H1 (cell line): Measurements from ENCODE around the gene FHAD1. TPM values are rescaled to one million over a fixed set of nuclear protein-coding genes. Genes with fewer than 3 reads are reported as not detected.

Experiments used
- CTCF ChIA-PET: fragments of 300-600 bp; sonication (Branson Sonifier 250); formaldehyde crosslinking; loops from one replicate; lab custom pipeline; 2021; ENCODE audit not compliant: partially characterized antibody; lab: Charles Lee
- POLR2A ChIA-PET: fragments of 300-600 bp; sonication (Branson Sonifier 250); formaldehyde crosslinking; loops from one replicate; lab custom pipeline; 2021; ENCODE audit warnings: inconsistent platforms; ENCODE audit not compliant: partially characterized antibody; lab: Charles Lee
- DNase-seq, 2 experiments: peaks; one replicate each; pipeline versions ENCODE4 v3.0.0 to v3.0.0-alpha.2; 2010 to 2022; ENCODE audit warnings: low spot score in 2 of 2, low read depth in 1 of 2, mixed read lengths in 1 of 2
- FAIRE-seq: peaks from 2 replicates; lab custom pipeline; 2011; peaks lifted over from hg19 to GRCh38; lab: Jason Lieb, UNC
- H2AFZ ChIP-seq: 2 replicates; pipeline ENCODE4 v1.8.1; 2012; ENCODE audit warnings: low read length, inconsistent platforms
- H2AK5ac ChIP-seq: 2 replicates; pipeline ENCODE4 v1.6.1; 2013; ENCODE audit warnings: low read depth, low read length
- H2BK120ac ChIP-seq: replicated peaks from 2 replicates; pipeline ENCODE3; 2013; ENCODE audit warnings: low read depth, low read length, inconsistent platforms
- H2BK12ac ChIP-seq: 2 replicates; pipeline ENCODE4 v1.6.1; 2013; ENCODE audit warnings: low read depth, low read length
- H2BK15ac ChIP-seq: 2 replicates; pipeline ENCODE4 v1.6.1; 2013; ENCODE audit warnings: low read length
- H2BK20ac ChIP-seq: 2 replicates; pipeline ENCODE4 v1.6.1; 2013; ENCODE audit warnings: low read length
- H2BK5ac ChIP-seq: 2 replicates; pipeline ENCODE4 v1.6.1; 2013; ENCODE audit warnings: low read depth, low read length
- H3K14ac ChIP-seq: 2 replicates; pipeline ENCODE4 v1.6.1; 2013; ENCODE audit warnings: inconsistent platforms; ENCODE audit not compliant: insufficient read length
- H3K18ac ChIP-seq: 2 replicates; pipeline ENCODE4 v1.6.1; 2013; ENCODE audit warnings: low read length; ENCODE audit errors: extremely low read depth
- H3K23ac ChIP-seq: 2 replicates; pipeline ENCODE4 v1.6.1; 2013; ENCODE audit warnings: inconsistent platforms; ENCODE audit not compliant: insufficient read length
- H3K23me2 ChIP-seq: 2 replicates; pipeline ENCODE4 v1.6.1; 2013; ENCODE audit warnings: low read depth, low read length
- H3K27ac ChIP-seq: 2 replicates; pipeline ENCODE4 v1.6.1; 2011; ENCODE audit warnings: low read depth, low read length, inconsistent platforms
- H3K27me3 ChIP-seq, 4 experiments: replicated peaks in 1 of 4; 1 replicate in 1 of 4; 2 replicates in 3 of 4; pipeline versions ENCODE4 v1.6.1 to v1.8.1; 2011 to 2013; ENCODE audit warnings: low read length in 3 of 4, mild to moderate bottlenecking in 3 of 4, inconsistent platforms in 2 of 4, mixed read lengths in 2 of 4, moderate library complexity in 1 of 4; ENCODE audit not compliant: control insufficient read depth in 3 of 4, insufficient read depth in 3 of 4; ENCODE audit errors: extremely low read depth in 1 of 4
- H3K36me3 ChIP-seq, 4 experiments: 2 replicates each; pipeline versions ENCODE4 v1.6.1 to v1.8.1; 2011 to 2013; ENCODE audit warnings: mild to moderate bottlenecking in 4 of 4, low read length in 3 of 4, moderate library complexity in 2 of 4, control low read depth in 1 of 4, inconsistent platforms in 1 of 4; ENCODE audit not compliant: insufficient read depth in 4 of 4, control insufficient read depth in 2 of 4
- H3K4ac ChIP-seq: replicated peaks from 2 replicates; pipeline ENCODE3; 2013; ENCODE audit warnings: low read length, low read depth, mixed read lengths, inconsistent platforms; ENCODE audit not compliant: insufficient read length
- H3K4me1 ChIP-seq, 4 experiments: replicated peaks in 1 of 4; 1 replicate in 1 of 4; 2 replicates in 3 of 4; pipeline versions ENCODE4 v1.6.1 to v1.8.1; 2011 to 2013; ENCODE audit warnings: low read length in 3 of 4, inconsistent platforms in 2 of 4, mixed read lengths in 1 of 4; ENCODE audit not compliant: insufficient read depth in 4 of 4, control insufficient read depth in 3 of 4
- H3K4me2 ChIP-seq, 2 experiments: 2 replicates each; pipeline versions ENCODE4 v1.6.1 to v1.8.1; 2011 to 2013; ENCODE audit warnings: low read depth in 2 of 2, low read length in 2 of 2, control low read depth in 1 of 2, inconsistent platforms in 1 of 2, mild to moderate bottlenecking in 1 of 2; ENCODE audit not compliant: insufficient read depth in 1 of 2
- H3K4me3 ChIP-seq, 4 experiments: fragments of 200-600, 300-600 bp in 1 of 4; sonication (generic), shearing (Covaris generic), sonication (Bioruptor Twin) in 1 of 4; 2 replicates each; pipeline versions ENCODE4 v1.5.1 to v1.8.1; 2011 to 2016; ENCODE audit warnings: low read length in 4 of 4, low read depth in 3 of 4, control low read depth in 2 of 4, inconsistent platforms in 2 of 4, mild to moderate bottlenecking in 2 of 4, mixed read lengths in 1 of 4, moderate library complexity in 1 of 4; ENCODE audit not compliant: insufficient read depth in 2 of 4; ENCODE audit errors: extremely low read depth in 1 of 4
- H3K56ac ChIP-seq: replicated peaks from 2 replicates; pipeline ENCODE3; 2013; ENCODE audit warnings: low read depth, mild to moderate bottlenecking, mixed read lengths, low read length, inconsistent platforms; ENCODE audit not compliant: insufficient read length
- H3K79me1 ChIP-seq: 2 replicates; pipeline ENCODE4 v1.6.1; 2013; ENCODE audit warnings: low read depth, low read length, control low read depth
- H3K79me2 ChIP-seq, 2 experiments: 2 replicates each; pipeline versions ENCODE4 v1.6.1 to v1.8.1; 2012 to 2013; ENCODE audit warnings: low read length in 2 of 2, mild to moderate bottlenecking in 2 of 2, inconsistent platforms in 1 of 2; ENCODE audit not compliant: insufficient read depth in 2 of 2, control insufficient read depth in 1 of 2
- H3K9ac ChIP-seq, 4 experiments: replicated peaks in 1 of 4; 1 replicate in 1 of 4; 2 replicates in 3 of 4; pipeline versions ENCODE4 v1.6.1 to v1.8.1; 2011 to 2013; ENCODE audit warnings: low read depth in 3 of 4, low read length in 3 of 4, control low read depth in 2 of 4, mild to moderate bottlenecking in 2 of 4, moderate library complexity in 2 of 4, inconsistent platforms in 1 of 4; ENCODE audit errors: extremely low read depth in 1 of 4
- H3K9me3 ChIP-seq, 2 experiments: 2 replicates each; pipeline versions ENCODE4 v1.6.1 to v1.8.1; 2012 to 2013; ENCODE audit warnings: mild to moderate bottlenecking in 2 of 2, moderate library complexity in 2 of 2, control low read depth in 1 of 2, inconsistent platforms in 1 of 2, low read depth in 1 of 2, low read length in 1 of 2, mixed read lengths in 1 of 2; ENCODE audit not compliant: insufficient read depth in 2 of 2
- H4K20me1 ChIP-seq, 2 experiments: replicated peaks in 1 of 2; 2 replicates each; pipeline versions ENCODE3 to v1.8.1; 2011 to 2013; ENCODE audit warnings: inconsistent platforms in 2 of 2, low read length in 2 of 2, mild to moderate bottlenecking in 1 of 2; ENCODE audit not compliant: insufficient read depth in 2 of 2, control insufficient read depth in 1 of 2
- H4K5ac ChIP-seq: 2 replicates; pipeline ENCODE4 v1.6.1; 2013; ENCODE audit warnings: low read length, low read depth, mixed read lengths, inconsistent platforms; ENCODE audit not compliant: insufficient read length
- H4K8ac ChIP-seq: 2 replicates; pipeline ENCODE4 v1.8.0; 2013; ENCODE audit warnings: mild to moderate bottlenecking, moderate library complexity, low read length, inconsistent platforms; ENCODE audit not compliant: insufficient read depth; ENCODE audit errors: extremely low read depth
- H4K91ac ChIP-seq: replicated peaks from 2 replicates; pipeline ENCODE3; 2013; ENCODE audit warnings: low read length, mixed read lengths, inconsistent platforms; ENCODE audit not compliant: insufficient read length
- CBX5 ChIP-seq: fragments of 300-800, 300-1000 bp; sonication (generic); IDR thresholded peaks from 2 replicates; pipeline ENCODE4 v1.7.1; 2016; ENCODE audit warnings: antibody characterized with exemption, low read length, low read depth
- CBX8 ChIP-seq: fragments of 300-800, 300-1000 bp; sonication (generic); IDR thresholded peaks from 2 replicates; pipeline ENCODE4 v1.7.1; 2016; ENCODE audit warnings: low read depth, low read length, borderline replicate concordance
- HDAC6 ChIP-seq: IDR thresholded peaks from one replicate; pipeline ENCODE4 v1.7.1; 2012; ENCODE audit warnings: low read depth, mild to moderate bottlenecking, inconsistent platforms, low read length, moderate library complexity
- SP1 ChIP-seq: IDR thresholded peaks from 2 replicates; pipeline ENCODE4 v1.6.1; 2011; ENCODE audit warnings: low read depth, low read length
- TCF12 ChIP-seq: IDR thresholded peaks from 2 replicates; pipeline ENCODE4 v1.6.1; 2011; ENCODE audit warnings: low read depth, mild to moderate bottlenecking, low read length
- ZNF274 ChIP-seq: IDR thresholded peaks from 2 replicates; pipeline ENCODE4 v1.7.0; 2012; ENCODE audit warnings: low read length, borderline replicate concordance; ENCODE audit errors: extremely low read depth
- WGBS, 2 experiments: shearing (Covaris generic) in 1 of 2; methylation state at CpG; one replicate each; pipeline versions ENCODE4 v1.1.6 to v1.1.7; 2013 to 2015; ENCODE audit warnings: low lambda C conversion rate in 2 of 2, mixed read lengths in 2 of 2, inconsistent platforms in 1 of 2, low coverage in 1 of 2, missing lambda C conversion rate in 1 of 2; ENCODE audit not compliant: insufficient replicate concordance in 2 of 2, insufficient coverage in 1 of 2, insufficient read length in 1 of 2; ENCODE audit errors: extremely low coverage in 1 of 2, missing lambda C conversion rate in 1 of 2; 5-methylcytosine and 5-hydroxymethylcytosine counted together
- polyA plus RNA-seq, 7 experiments: library from polyadenylated mRNA; depleted of rRNA in 3 of 7; stranded (reverse) in 5 of 7; unstranded in 2 of 7; fragments of >200 nt in 5 of 7; fragments of 200-250 nt in 2 of 7; gene quantifications; 1 replicate in 5 of 7; 2 replicates in 1 of 7; 4 replicates in 1 of 7; pipeline versions ENCODE4 v1.2.1 to v1.2.3, GENCODE V29; 2011 to 2013; ENCODE audit warnings: missing spikeins in 2 of 7, mixed read lengths in 2 of 7
- total RNA-seq: library from RNA; stranded (reverse); fragmentation: NEBNext Ultra II Directional; extraction: Animal tissue kit (Norgen Biotek cat#: 25700); gene quantifications from 2 replicates; pipeline ENCODE4 v1.2.1, GENCODE V29; 2021

Gene FHAD1
- total and polyA plus RNA-seq, 2 of the 8 experiments (the other 6 are each of a cell fraction or from before 2014, with no cell fraction given) = 0.39 to 0.69 TPM

GRCh38 chr1:15314328-15315281, 67.6 kb downstream of the FHAD1 start:
- Histone ChIP-seq H3K56ac (peak overlapping the region; percentile 96), H3K18ac (no peak overlapping the region), H2BK5ac (no peak overlapping the region; the same call in 1 of the 2 replicates), H3K79me1 (no peaks in the 10 kb centered on the region), H3K23me2 (peaks cover 5% of the 10 kb centered on the region; the same call in 1 of the 2 replicates), H3K9ac (no peak overlapping the region; a peak in 1 of 7 replicates), H2AK5ac (no peak overlapping the region), H3K79me2 (no peaks in the 10 kb centered on the region), H3K4me3 (no peak overlapping the region), H3K4ac (no peak overlapping the region), H4K20me1 (peaks cover 0 to 1% of the 10 kb centered on the region in 2 experiments), H3K4me2 (no peak overlapping the region), H4K91ac (no peak overlapping the region), H3K9me3 (no peaks in the 10 kb centered on the region), H4K8ac (peak overlapping the region; percentile 38; the same call in 1 of the 2 replicates), H3K27ac (no peak overlapping the region), H2AFZ (no peak overlapping the region), H2BK120ac (no peak overlapping the region), H3K4me1 (no peaks in the 10 kb centered on the region; a peak in 1 of 7 replicates), H3K36me3 (no peaks in the 10 kb centered on the region), H2BK20ac (no peak overlapping the region), H4K5ac (no peak overlapping the region), H2BK12ac (no peak overlapping the region), H3K14ac (no peak overlapping the region), H3K27me3 (no peaks in the 10 kb centered on the region), H2BK15ac (no peak overlapping the region), H3K23ac (no peak overlapping the region)
- TF ChIP-seq HDAC6 = no peak
- no peak for TF ChIP-seq CBX8
- TF ChIP-seq SP1 = no peak
- TF ChIP-seq ZNF274 = no peak
- no peak for TF ChIP-seq TCF12
- TF ChIP-seq CBX5 = no peak
- POLR2A ChIA-PET = interaction anchor here (1.5 kb wide), 1 partner anchor 9 kb away, joined by 4 read pairs; no protein-coding TSS in a partner anchor
- FAIRE-seq (no peak), DNase-seq (no peak)
- CTCF ChIA-PET = interaction anchor here (2.5 to 5.1 kb wide), 3 partner anchors 9 to 10 kb away, joined by 11 to 25 read pairs (median 24); no protein-coding TSS in a partner anchor
- WGBS, 2 experiments = 88 to 100% methylated on average over 2 to 21 of the region's 26 CpGs
